Left ventricle myocardium inferior (tissue), 1 donor: ENCODE results near the gene TBC1D22A. TPM values are rescaled to one million over a fixed set of nuclear protein-coding genes. Genes with fewer than 3 reads are reported as not detected.

Source experiments
- DNase-seq: peaks from one replicate; pipeline ENCODE4 v3.0.0-alpha.2; 2020
- H3K27ac ChIP-seq: fragments of 200-600 bp; replicated peaks from 2 replicates; pipeline ENCODE4 v1.8.0; 2021
- H3K27me3 ChIP-seq: fragments of 200-600 bp; 2 replicates; pipeline ENCODE4 v1.8.0; 2021; ENCODE audit warnings: low read depth
- H3K36me3 ChIP-seq: fragments of 200-600 bp; 2 replicates; pipeline ENCODE4 v1.8.0; 2021
- H3K4me1 ChIP-seq: fragments of 200-600 bp; 2 replicates; pipeline ENCODE4 v1.8.0; 2021
- H3K4me3 ChIP-seq: fragments of 200-600 bp; 2 replicates; pipeline ENCODE4 v1.8.0; 2021; ENCODE audit warnings: mild to moderate bottlenecking, moderate library complexity
- H3K9me3 ChIP-seq: fragments of 200-600 bp; replicated peaks from 2 replicates; pipeline ENCODE4 v1.8.0; 2021
- CTCF ChIP-seq: fragments of 200-600 bp; IDR thresholded peaks from 2 replicates; pipeline ENCODE4 v1.8.0; 2021; ENCODE audit warnings: antibody characterized with exemption, mild to moderate bottlenecking, borderline replicate concordance
- intact Hi-C: fragments of 100-400 bp; cut with micrococcal nuclease; formaldehyde crosslinking; loops from one replicate; pipeline ENCODE4 v1.11.0; 2022
- total RNA-seq: library from RNA; stranded (reverse); fragmentation: NEBNext Ultra II Directional; extraction: Animal tissue kit (Norgen Biotek cat#: 25700); gene quantifications from one replicate; pipeline ENCODE4 v1.2.1, GENCODE V29; 2021
- donor health status: DM: no; HTN: yes; CAD: no; lungs with severe emphysema.

TBC1D22A gene
- total RNA-seq, 1 donor from 2014 or later = 16.2 TPM

GRCh38 chr22:47008208-47008885, 245.9 kb downstream of the TBC1D22A start:
- Histone ChIP-seq H3K27me3 (no peaks in the 10 kb centered on the region), H3K9me3 (no peaks in the 10 kb centered on the region), H3K27ac (no peak overlapping the region), H3K4me1 (peaks cover 13% of the 10 kb centered on the region), H3K36me3 (peaks cover 7% of the 10 kb centered on the region), H3K4me3 (no peak overlapping the region)
- DNase-seq = no peak
- intact Hi-C loops = no loop called here
- no peak for TF ChIP-seq CTCF

- intact Hi-C loops = no loop called here
- Histone ChIP-seq H3K9me3 (no peaks in the 10 kb centered on the region), H3K4me1 (peaks cover 13% of the 10 kb centered on the region), H3K27ac (no peak overlapping the region), H3K36me3 (peaks cover 2% of the 10 kb centered on the region), H3K27me3 (no peaks in the 10 kb centered on the region), H3K4me3 (no peak overlapping the region)
- DNase-seq = no peak
- TF ChIP-seq CTCF = no peak
These were observed 247.1 kb downstream of the TBC1D22A start for GRCh38 chr22:47009304-47010101.

GRCh38 chr22:47010211-47010610, 247.8 kb downstream of the TBC1D22A start:
- no peak for DNase-seq
- H3K36me3 ChIP-seq = no peaks in the 10 kb centered on the region
- intact Hi-C loops = no loop called here
- no peaks in the 10 kb centered on the region for H3K27me3 ChIP-seq
- H3K4me3 ChIP-seq = no peak overlapping the region
- no peaks in the 10 kb centered on the region for H3K9me3 ChIP-seq
- no peak for TF ChIP-seq CTCF
- H3K4me1 ChIP-seq = peaks cover 13% of the 10 kb centered on the region
- no peak overlapping the region for H3K27ac ChIP-seq

GRCh38 chr22:47011131-47011858, 248.8 kb downstream of the TBC1D22A start:
- no peaks in the 10 kb centered on the region for H3K36me3 ChIP-seq
- H3K4me1 ChIP-seq = peaks cover 8% of the 10 kb centered on the region
- intact Hi-C loops = no loop called here
- H3K9me3 ChIP-seq = no peaks in the 10 kb centered on the region
- no peak for TF ChIP-seq CTCF
- no peak for DNase-seq
- H3K27ac ChIP-seq = no peak overlapping the region
- H3K4me3 ChIP-seq = no peak overlapping the region
- H3K27me3 ChIP-seq = no peaks in the 10 kb centered on the region

GRCh38 chr22:47011859-47012258, 249.4 kb downstream of the TBC1D22A start:
- Histone ChIP-seq H3K27me3 (no peaks in the 10 kb centered on the region), H3K4me1 (peaks cover 2% of the 10 kb centered on the region), H3K9me3 (no peaks in the 10 kb centered on the region), H3K4me3 (no peak overlapping the region), H3K27ac (no peak overlapping the region), H3K36me3 (no peaks in the 10 kb centered on the region)
- intact Hi-C loops = no loop called here
- DNase-seq = no peak
- no peak for TF ChIP-seq CTCF
